Measurements from ENCODE around the gene IRF5. TPM values are rescaled to one million over a fixed set of nuclear protein-coding genes. Genes with fewer than 3 reads are reported as not detected.

IRF5 gene
- total and polyA plus RNA-seq, 10 of the 15 experiments (the other 5 are each of a cell fraction or from before 2014, with no cell fraction given), result 5.4 to 90.3 (median 61.7) TPM

- TF ChIP-seq BACH1 (IDR thresholded peaks at IDR 0.05; ENCODE audit: borderline replicate concordance), result peak; percentile 48; the same call in 1 of the 2 replicates
- TF ChIP-seq LARP7 (IDR thresholded peaks at IDR 0.05), result peak; percentile 74; the same call in 1 of the 2 replicates
- TF ChIP-seq TCF12 (IDR thresholded peaks at IDR 0.05; ENCODE audit: low read depth, low read length), result peak; percentile 53; the same call in 1 of the 2 replicates
- peak; percentile 47; the same call in 1 of the 2 replicates for TF ChIP-seq RB1 (IDR thresholded peaks at IDR 0.05; ENCODE audit: borderline replicate concordance)
- TF ChIP-seq BCL11A (IDR thresholded peaks at IDR 0.05; ENCODE audit: low read depth, low read length), result peak; percentile 20; the same call in 1 of the 2 replicates
- no peak for TF ChIP-seq PBX3 (IDR thresholded peaks at IDR 0.05; ENCODE audit: insufficient replicate concordance, low read depth, low read length)
- 0 out of 2 replicates have a peak, but pooled peaks have one; percentile 11 for TF ChIP-seq TCF3 (IDR thresholded peaks at IDR 0.05; ENCODE audit: borderline replicate concordance, insufficient read depth, low read depth, low read length)
- TF ChIP-seq USF1 (IDR thresholded peaks at IDR 0.05; ENCODE audit: borderline replicate concordance, extremely low read length, insufficient read depth, low read depth, low read length), result peak; percentile 55
- peak; percentile 14 for TF ChIP-seq SP1 (IDR thresholded peaks at IDR 0.05; ENCODE audit: low read depth, low read length)
- TF ChIP-seq ZNF217 (IDR thresholded peaks at IDR 0.05), result peak; percentile 18; the same call in 1 of the 2 replicates
- TF ChIP-seq TBL1XR1 (IDR thresholded peaks at IDR 0.05; ENCODE audit: low read depth, low read length), result peak; percentile 45; the same call in 1 of the 2 replicates
- no peak for TF ChIP-seq TARDBP (IDR thresholded peaks at IDR 0.05; ENCODE audit: borderline replicate concordance)
- peak; percentile 15 for TF ChIP-seq TAF1 (IDR thresholded peaks at IDR 0.05; ENCODE audit: borderline replicate concordance, low read depth, low read length)
- TF ChIP-seq RELB (IDR thresholded peaks at IDR 0.05; ENCODE audit: low read depth), result peak; percentile 62; the same call in 1 of the 2 replicates
- TF ChIP-seq YBX1 (IDR thresholded peaks at IDR 0.05), result no peak
- peak; percentile 29; the same call in 1 of the 2 replicates for TF ChIP-seq SMARCA5 (IDR thresholded peaks at IDR 0.05)
- TF ChIP-seq ETV6 (conservative IDR thresholded peaks at IDR 0.05 in 1 of 2, IDR thresholded peaks at IDR 0.05 in 1 of 2; ENCODE audit: borderline replicate concordance in 1 of 2, low read depth in 1 of 2), result peak in 1 of 2 experiments; percentile 53; a peak in 1 of 4 replicates
- TF ChIP-seq POU2F2 (IDR thresholded peaks at IDR 0.05; ENCODE audit: borderline replicate concordance, low read depth, low read length), result peak; percentile 45; the same call in 2 of the 3 replicates
- TF ChIP-seq MTA2 (IDR thresholded peaks at IDR 0.05; ENCODE audit: low read depth), result peak; percentile 47; the same call in 1 of the 2 replicates
- TF ChIP-seq NFYB (IDR thresholded peaks at IDR 0.05; ENCODE audit: insufficient read depth, low read depth, low read length), result no peak
- no peak for TF ChIP-seq MXI1 (IDR thresholded peaks at IDR 0.05; ENCODE audit: low read depth, low read length)
- peak; percentile 76 for TF ChIP-seq MLLT1 (IDR thresholded peaks at IDR 0.05)
- peak in 1 of 2 experiments; percentile 3; a peak in 1 of 4 replicates for TF ChIP-seq BHLHE40 (IDR thresholded peaks at IDR 0.05; ENCODE audit: borderline replicate concordance in 1 of 2, low read depth in 2 of 2, low read length in 1 of 2)
- TF ChIP-seq CHD4 (IDR thresholded peaks at IDR 0.05), result no peak
- peak; percentile 46; the same call in 1 of the 2 replicates for TF ChIP-seq RAD51 (IDR thresholded peaks at IDR 0.05)
Measured at GRCh38 chr7:128939075-128939860, 1.5 kb downstream of the IRF5 start (continued).
